Activated CD4-positive, alpha-beta T cell treated with anti-CD3 and anti-CD28 coated beads, Interleukin-2, amount 10 ng/mL, durations not matched to agents 7 days and 5 days (primary cell): Measurements from ENCODE around the gene RNF123. TPM values are rescaled to one million over a fixed set of nuclear protein-coding genes. Genes with fewer than 3 reads are reported as not detected.

ENCODE experiments used
- CTCF ChIA-PET: fragments of 350-600 bp; sonication (Branson Sonifier 250); formaldehyde crosslinking; loops from one replicate; lab custom pipeline; 2021; ENCODE audit warnings: antibody characterized with exemption; lab: Charles Lee
- POLR2A ChIA-PET: fragments of 350-600 bp; sonication (Branson Sonifier 250); formaldehyde crosslinking; loops from one replicate; lab custom pipeline; 2021; ENCODE audit warnings: antibody characterized with exemption; lab: Charles Lee
- DNase-seq: peaks from one replicate; pipeline ENCODE4 v3.0.0-alpha.2; 2020
- H3K27ac Mint-ChIP-seq: one replicate; pipeline ENCODE4 v1.8.0; 2021; ENCODE audit warnings: mild to moderate bottlenecking, moderate library complexity, mixed read lengths
- H3K27me3 Mint-ChIP-seq: one replicate; pipeline ENCODE4 v1.8.0; 2021; ENCODE audit warnings: mixed read lengths
- H3K36me3 Mint-ChIP-seq: one replicate; pipeline ENCODE4 v1.8.0; 2021; ENCODE audit warnings: low read depth, mixed read lengths
- H3K4me1 Mint-ChIP-seq: one replicate; pipeline ENCODE4 v1.8.0; 2021; ENCODE audit warnings: mixed read lengths
- H3K4me3 Mint-ChIP-seq: one replicate; pipeline ENCODE4 v1.8.0; 2021; ENCODE audit warnings: mild to moderate bottlenecking, moderate library complexity, mixed read lengths
- H3K9me3 Mint-ChIP-seq: one replicate; pipeline ENCODE4 v1.8.0; 2021; ENCODE audit warnings: mixed read lengths
- total RNA-seq, 2 experiments: library from RNA; stranded (reverse); gene quantifications; one replicate each; pipeline ENCODE4 v1.2.3, GENCODE V29; 2021

Gene RNF123
- total RNA-seq, 2 experiments from 2014 or later = 47.5 to 49.2 TPM

DNA sequence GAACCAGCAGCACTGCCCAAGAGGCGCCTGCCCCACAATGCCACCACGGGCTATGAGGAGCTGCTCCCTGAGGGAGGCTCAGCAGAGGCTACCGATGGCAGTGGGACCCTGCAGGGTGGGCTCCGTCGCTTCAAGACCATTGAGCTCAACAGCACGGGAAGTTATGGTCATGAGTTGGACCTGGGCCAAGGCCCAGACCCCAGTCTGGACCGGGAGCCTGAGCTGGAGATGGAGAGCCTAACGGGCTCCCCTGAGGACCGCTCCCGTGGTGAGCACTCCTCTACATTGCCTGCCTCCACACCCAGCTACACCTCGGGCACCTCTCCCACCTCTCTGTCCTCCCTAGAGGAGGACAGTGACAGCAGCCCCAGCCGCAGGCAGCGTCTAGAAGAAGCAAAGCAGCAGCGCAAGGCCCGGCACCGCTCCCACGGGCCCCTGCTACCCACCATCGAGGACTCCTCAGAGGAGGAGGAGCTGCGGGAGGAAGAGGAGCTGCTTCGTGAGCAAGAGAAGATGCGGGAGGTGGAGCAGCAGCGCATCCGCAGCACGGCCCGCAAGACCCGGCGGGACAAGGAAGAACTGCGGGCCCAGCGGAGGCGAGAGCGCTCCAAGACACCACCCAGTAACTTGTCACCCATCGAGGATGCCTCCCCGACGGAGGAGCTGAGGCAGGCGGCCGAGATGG is 37.0 kb upstream of the RNF123 start:
- Mint-ChIP-seq H3K4me1 (no peaks in the 10 kb centered on the region), H3K27ac (no peak overlapping the region), H3K9me3 (no peaks in the 10 kb centered on the region), H3K4me3 (no peak overlapping the region), H3K36me3 (no peaks in the 10 kb centered on the region), H3K27me3 (no peaks in the 10 kb centered on the region)
- DNase-seq = no peak
- CTCF ChIA-PET = interaction anchor here (0.5 to 2.2 kb wide), 4 partner anchors 9 to 347 kb away, joined by 3 to 10 read pairs (median 4); no protein-coding TSS in a partner anchor
- POLR2A ChIA-PET = no interaction called here

DNA sequence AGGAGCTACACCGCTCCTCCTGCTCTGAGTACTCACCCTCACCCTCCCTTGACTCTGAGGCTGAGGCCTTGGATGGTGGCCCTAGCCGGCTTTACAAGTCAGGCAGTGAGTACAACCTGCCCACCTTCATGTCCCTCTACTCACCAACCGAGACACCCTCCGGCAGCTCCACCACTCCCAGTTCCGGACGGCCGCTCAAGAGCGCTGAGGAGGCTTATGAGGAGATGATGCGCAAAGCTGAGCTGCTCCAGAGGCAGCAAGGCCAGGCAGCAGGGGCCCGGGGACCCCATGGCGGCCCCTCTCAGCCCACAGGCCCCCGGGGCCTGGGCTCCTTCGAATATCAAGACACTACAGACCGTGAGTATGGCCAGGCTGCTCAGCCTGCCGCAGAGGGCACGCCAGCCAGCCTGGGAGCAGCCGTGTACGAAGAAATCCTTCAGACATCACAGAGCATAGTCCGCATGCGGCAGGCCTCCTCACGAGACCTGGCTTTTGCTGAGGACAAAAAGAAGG is 36.4 kb upstream of the RNF123 start:
- H3K4me3 Mint-ChIP-seq = no peak overlapping the region
- ChIA-PET POLR2A (no interaction called here), CTCF (interaction anchor here (0.7 to 2.2 kb wide), 5 partner anchors 8 to 113 kb away, joined by 3 to 10 read pairs (median 3); no protein-coding TSS in a partner anchor)
- no peaks in the 10 kb centered on the region for H3K36me3 Mint-ChIP-seq
- no peaks in the 10 kb centered on the region for H3K9me3 Mint-ChIP-seq
- DNase-seq = no peak
- no peaks in the 10 kb centered on the region for H3K4me1 Mint-ChIP-seq
- no peaks in the 10 kb centered on the region for H3K27me3 Mint-ChIP-seq
- H3K27ac Mint-ChIP-seq = no peak overlapping the region

DNA sequence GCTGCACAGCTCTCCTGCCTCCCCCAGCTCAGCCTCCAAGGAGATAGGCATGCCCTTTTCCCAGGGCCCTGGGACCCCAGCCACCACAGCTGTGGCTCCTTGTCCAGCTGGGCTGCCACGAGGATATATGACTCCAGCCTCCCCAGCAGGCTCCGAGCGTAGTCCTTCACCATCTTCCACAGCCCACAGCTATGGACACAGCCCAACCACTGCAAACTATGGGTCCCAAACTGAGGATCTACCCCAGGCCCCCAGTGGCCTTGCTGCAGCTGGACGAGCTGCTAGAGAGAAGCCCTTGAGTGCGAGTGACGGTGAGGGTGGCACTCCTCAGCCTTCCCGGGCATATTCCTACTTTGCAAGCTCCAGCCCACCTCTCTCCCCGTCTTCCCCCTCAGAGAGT is 35.7 kb upstream of the RNF123 start:
- no peak overlapping the region for H3K4me3 Mint-ChIP-seq
- ChIA-PET POLR2A (no interaction called here), CTCF (interaction anchor here (0.7 to 1.0 kb wide), 2 partner anchors 9 to 86 kb away, joined by 3 read pairs; no protein-coding TSS in a partner anchor)
- no peaks in the 10 kb centered on the region for H3K9me3 Mint-ChIP-seq
- no peaks in the 10 kb centered on the region for H3K27me3 Mint-ChIP-seq
- H3K4me1 Mint-ChIP-seq = no peaks in the 10 kb centered on the region
- H3K36me3 Mint-ChIP-seq = no peaks in the 10 kb centered on the region
- H3K27ac Mint-ChIP-seq = no peak overlapping the region
- no peak for DNase-seq

DNA sequence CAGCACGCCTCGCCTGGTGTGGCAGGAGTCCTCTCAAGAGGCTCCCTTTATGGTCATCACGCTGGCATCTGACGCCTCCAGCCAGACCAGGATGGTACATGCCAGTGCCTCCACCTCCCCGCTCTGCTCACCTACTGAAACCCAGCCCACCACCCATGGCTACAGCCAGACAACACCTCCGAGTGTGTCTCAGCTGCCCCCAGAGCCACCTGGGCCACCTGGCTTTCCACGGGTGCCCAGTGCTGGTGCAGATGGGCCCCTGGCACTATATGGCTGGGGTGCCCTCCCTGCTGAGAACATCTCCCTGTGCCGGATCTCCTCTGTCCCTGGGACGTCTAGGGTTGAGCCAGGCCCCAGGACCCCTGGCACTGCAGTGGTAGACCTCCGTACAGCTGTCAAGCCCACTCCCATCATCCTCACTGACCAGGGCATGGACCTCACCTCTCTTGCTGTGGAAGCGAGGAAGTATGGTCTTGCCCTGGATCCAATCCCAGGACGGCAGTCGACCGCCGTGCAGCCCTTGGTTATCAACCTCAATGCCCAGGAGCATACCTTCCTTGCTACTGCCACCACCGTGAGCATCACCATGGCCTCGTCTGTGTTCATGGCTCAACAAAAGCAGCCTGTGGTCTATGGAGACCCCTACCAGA is 35.1 kb upstream of the RNF123 start:
- ChIA-PET CTCF (interaction anchor here (1.0 to 1.1 kb wide), 2 partner anchors 17 to 115 kb away, joined by 3 to 4 read pairs; no protein-coding TSS in a partner anchor), POLR2A (no interaction called here)
- Mint-ChIP-seq H3K27me3 (no peaks in the 10 kb centered on the region), H3K9me3 (no peaks in the 10 kb centered on the region), H3K36me3 (no peaks in the 10 kb centered on the region), H3K4me3 (no peak overlapping the region), H3K27ac (no peak overlapping the region), H3K4me1 (no peaks in the 10 kb centered on the region)
- DNase-seq = no peak

DNA sequence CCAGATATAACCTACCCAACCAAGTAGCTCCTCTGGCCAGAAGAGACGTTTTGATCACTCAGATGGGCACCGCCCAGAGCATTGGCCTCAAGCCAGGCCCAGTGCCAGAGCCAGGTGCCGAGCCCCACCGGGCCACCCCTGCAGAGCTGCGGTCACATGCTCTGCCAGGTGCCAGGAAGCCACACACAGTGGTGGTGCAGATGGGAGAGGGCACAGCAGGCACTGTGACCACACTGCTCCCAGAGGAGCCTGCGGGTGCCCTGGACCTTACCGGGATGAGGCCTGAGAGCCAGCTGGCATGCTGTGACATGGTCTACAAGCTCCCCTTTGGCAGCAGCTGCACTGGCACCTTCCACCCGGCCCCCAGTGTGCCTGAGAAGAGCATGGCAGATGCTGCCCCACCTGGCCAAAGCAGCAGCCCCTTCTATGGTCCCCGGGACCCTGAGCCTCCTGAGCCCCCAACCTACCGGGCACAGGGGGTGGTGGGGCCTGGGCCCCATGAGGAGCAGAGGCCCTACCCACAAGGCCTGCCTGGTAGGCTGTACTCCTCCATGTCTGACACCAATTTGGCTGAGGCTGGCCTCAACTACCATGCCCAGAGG is 34.3 kb upstream of the RNF123 start:
- ChIA-PET POLR2A (no interaction called here), CTCF (interaction anchor here (0.7 to 1.1 kb wide), 3 partner anchors 16 to 652 kb away, joined by 3 to 4 read pairs (median 3); no protein-coding TSS in a partner anchor)
- H3K27ac Mint-ChIP-seq = no peak overlapping the region
- no peak for DNase-seq
- no peaks in the 10 kb centered on the region for H3K27me3 Mint-ChIP-seq
- H3K4me1 Mint-ChIP-seq = no peaks in the 10 kb centered on the region
- no peak overlapping the region for H3K4me3 Mint-ChIP-seq
- H3K36me3 Mint-ChIP-seq = no peaks in the 10 kb centered on the region
- no peaks in the 10 kb centered on the region for H3K9me3 Mint-ChIP-seq

DNA sequence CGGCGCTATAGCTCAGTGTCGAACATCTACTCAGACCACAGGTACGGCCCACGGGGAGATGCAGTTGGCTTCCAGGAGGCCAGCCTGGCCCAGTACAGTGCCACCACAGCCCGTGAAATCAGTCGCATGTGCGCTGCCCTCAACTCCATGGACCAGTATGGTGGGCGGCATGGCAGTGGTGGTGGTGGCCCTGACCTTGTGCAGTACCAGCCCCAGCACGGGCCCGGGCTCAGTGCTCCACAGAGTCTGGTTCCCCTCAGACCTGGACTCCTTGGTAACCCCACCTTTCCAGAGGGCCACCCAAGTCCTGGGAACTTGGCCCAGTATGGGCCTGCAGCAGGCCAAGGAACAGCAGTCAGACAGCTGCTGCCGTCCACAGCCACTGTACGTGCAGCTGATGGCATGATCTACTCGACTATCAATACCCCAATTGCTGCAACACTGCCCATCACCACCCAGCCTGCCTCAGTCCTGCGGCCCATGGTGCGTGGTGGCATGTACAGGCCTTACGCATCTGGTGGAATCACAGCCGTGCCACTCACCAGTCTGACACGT is 33.5 kb upstream of the RNF123 start:
- H3K9me3 Mint-ChIP-seq = no peaks in the 10 kb centered on the region
- POLR2A ChIA-PET = no interaction called here

DNA sequence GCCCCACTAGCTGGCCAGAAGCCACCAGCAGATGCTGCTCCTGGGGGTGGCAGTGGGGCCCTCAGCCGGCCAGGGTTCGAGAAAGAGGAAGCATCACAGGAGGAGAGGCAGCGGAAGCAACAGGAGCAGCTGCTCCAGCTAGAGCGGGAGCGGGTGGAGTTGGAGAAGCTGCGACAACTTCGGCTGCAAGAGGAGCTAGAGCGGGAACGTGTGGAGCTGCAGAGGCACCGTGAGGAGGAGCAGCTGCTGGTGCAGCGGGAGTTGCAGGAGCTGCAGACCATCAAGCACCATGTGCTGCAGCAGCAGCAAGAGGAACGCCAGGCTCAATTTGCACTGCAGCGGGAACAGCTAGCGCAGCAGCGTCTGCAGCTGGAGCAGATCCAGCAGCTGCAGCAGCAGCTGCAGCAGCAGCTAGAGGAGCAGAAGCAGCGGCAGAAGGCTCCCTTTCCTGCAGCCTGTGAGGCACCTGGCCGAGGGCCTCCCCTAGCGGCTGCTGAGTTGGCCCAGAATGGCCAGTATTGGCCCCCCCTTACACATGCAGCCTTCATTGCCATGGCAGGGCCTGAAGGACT is 32.7 kb upstream of the RNF123 start:
- DNase-seq = no peak
- CTCF ChIA-PET = interaction anchor here (1.0 kb wide), 1 partner anchor 117 kb away, joined by 3 read pairs; no protein-coding TSS in a partner anchor
- Mint-ChIP-seq H3K27me3 (no peaks in the 10 kb centered on the region), H3K4me3 (no peak overlapping the region), H3K36me3 (no peaks in the 10 kb centered on the region), H3K4me1 (no peaks in the 10 kb centered on the region), H3K9me3 (no peaks in the 10 kb centered on the region), H3K27ac (no peak overlapping the region)
- POLR2A ChIA-PET = no interaction called here

More for the DNA sequence above, 33.5 kb upstream of the RNF123 start:
- no peaks in the 10 kb centered on the region for H3K36me3 Mint-ChIP-seq
- CTCF ChIA-PET = interaction anchor here (0.7 to 1.1 kb wide), 3 partner anchors 16 to 651 kb away, joined by 3 to 4 read pairs (median 3); no protein-coding TSS in a partner anchor
- H3K27me3 Mint-ChIP-seq = no peaks in the 10 kb centered on the region
- no peak overlapping the region for H3K27ac Mint-ChIP-seq
- H3K4me1 Mint-ChIP-seq = no peaks in the 10 kb centered on the region
- DNase-seq = no peak
- no peak overlapping the region for H3K4me3 Mint-ChIP-seq

DNA sequence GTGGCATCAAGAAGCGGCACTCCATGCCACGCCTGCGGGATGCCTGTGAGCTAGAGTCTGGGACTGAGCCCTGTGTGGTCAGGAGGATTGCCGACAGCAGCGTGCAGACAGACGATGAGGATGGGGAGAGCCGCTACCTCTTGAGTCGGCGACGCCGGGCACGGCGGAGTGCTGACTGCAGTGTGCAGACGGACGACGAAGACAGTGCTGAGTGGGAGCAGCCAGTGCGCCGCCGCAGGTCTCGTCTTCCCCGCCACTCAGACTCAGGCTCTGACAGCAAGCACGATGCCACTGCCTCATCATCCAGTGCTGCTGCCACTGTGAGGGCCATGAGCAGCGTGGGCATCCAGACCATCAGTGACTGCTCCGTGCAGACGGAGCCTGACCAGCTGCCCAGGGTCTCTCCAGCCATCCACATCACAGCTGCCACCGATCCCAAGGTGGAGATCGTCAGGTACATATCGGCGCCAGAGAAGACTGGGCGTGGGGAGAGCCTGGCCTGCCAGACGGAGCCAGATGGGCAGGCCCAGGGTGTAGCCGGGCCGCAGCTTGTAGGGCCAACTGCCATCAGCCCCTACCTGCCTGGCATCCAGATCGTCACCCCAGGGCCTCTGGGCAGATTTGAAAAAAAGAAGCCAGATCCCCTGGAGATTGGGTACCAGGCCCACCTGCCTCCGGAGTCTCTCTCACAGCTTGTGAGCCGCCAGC is 32.0 kb upstream of the RNF123 start:
- Mint-ChIP-seq H3K27ac (no peak overlapping the region), H3K4me1 (no peaks in the 10 kb centered on the region), H3K27me3 (no peaks in the 10 kb centered on the region), H3K4me3 (no peak overlapping the region), H3K9me3 (no peaks in the 10 kb centered on the region), H3K36me3 (no peaks in the 10 kb centered on the region)
- DNase-seq = no peak
- ChIA-PET CTCF (interaction anchor here (0.5 kb wide), 1 partner anchor 78 kb away, joined by 3 read pairs; no protein-coding TSS in a partner anchor), POLR2A (interaction anchor here (0.7 kb wide), 1 partner anchor 14 kb away, joined by 3 read pairs; no protein-coding TSS in a partner anchor)

DNA sequence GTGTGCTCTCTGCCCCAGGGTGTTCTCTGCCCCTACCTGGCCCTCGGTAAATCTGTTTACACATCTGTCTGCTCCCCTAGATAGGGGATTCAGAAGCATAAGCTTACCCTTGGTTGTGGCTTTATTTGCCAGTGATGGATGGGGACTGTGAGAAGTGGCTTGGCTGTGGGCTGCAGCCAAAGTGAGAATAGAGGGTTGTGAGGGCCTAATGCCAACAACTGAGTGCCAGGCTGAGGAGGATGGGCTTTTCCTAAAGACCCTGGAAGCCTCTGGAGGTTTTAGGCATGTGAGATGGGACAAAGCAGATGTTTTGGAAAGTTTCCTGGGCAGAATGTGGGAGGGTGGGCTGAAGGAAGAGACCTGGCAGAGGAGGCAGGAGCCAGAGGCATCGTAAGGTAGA is 30.6 kb upstream of the RNF123 start:
- ChIA-PET CTCF (no interaction called here), POLR2A (no interaction called here)
- Mint-ChIP-seq H3K36me3 (no peaks in the 10 kb centered on the region), H3K4me1 (no peaks in the 10 kb centered on the region), H3K27me3 (no peaks in the 10 kb centered on the region), H3K27ac (no peak overlapping the region), H3K4me3 (no peak overlapping the region), H3K9me3 (no peaks in the 10 kb centered on the region)
- DNase-seq = no peak

DNA sequence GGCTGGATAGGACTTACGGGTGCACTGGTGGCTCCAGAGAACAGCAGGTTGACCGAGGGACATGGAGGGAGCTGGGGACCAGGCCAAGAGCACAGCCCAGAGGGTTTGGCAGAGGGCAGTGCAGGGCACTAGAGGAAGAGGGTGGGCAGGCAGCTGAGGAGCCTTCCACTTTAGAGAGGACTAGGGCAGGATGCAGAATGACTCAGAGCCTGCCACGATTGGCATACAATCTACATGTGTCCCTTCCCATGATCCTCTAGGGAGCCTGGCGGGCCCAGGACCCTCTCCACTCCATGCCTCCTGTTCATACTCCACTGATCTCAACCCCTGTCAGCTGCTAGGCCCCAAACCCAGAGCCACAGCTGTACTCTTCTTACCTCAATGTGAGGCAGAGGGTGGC is 29.6 kb upstream of the RNF123 start:
- DNase-seq = no peak
- ChIA-PET POLR2A (no interaction called here), CTCF (interaction anchor here (1.2 to 1.5 kb wide), 2 partner anchors 12 to 120 kb away, joined by 5 to 10 read pairs; no protein-coding TSS in a partner anchor)
- Mint-ChIP-seq H3K4me3 (no peak overlapping the region), H3K27ac (no peak overlapping the region), H3K36me3 (no peaks in the 10 kb centered on the region), H3K4me1 (no peaks in the 10 kb centered on the region), H3K9me3 (no peaks in the 10 kb centered on the region), H3K27me3 (no peaks in the 10 kb centered on the region)

DNA sequence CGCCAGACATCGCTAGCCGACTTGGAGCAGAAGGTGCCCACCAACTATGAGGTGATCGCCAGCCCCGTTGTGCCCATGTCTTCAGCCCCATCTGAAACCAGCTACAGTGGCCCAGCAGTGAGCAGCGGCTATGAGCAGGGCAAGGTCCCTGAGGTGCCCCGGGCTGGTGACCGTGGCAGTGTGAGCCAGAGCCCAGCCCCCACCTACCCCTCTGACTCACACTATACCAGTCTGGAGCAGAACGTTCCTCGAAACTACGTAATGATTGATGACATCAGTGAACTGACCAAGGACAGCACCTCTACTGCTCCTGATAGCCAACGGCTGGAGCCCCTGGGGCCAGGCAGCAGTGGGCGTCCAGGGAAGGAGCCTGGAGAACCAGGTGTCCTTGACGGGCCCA is 28.1 kb upstream of the RNF123 start:
- Mint-ChIP-seq H3K36me3 (no peaks in the 10 kb centered on the region), H3K4me1 (peaks cover 2% of the 10 kb centered on the region), H3K27me3 (no peaks in the 10 kb centered on the region), H3K27ac (no peak overlapping the region), H3K9me3 (no peaks in the 10 kb centered on the region), H3K4me3 (no peak overlapping the region)
- POLR2A ChIA-PET = no interaction called here
- CTCF ChIA-PET = interaction anchor here (1.5 kb wide), 1 partner anchor 122 kb away, joined by 5 read pairs; no protein-coding TSS in a partner anchor
- DNase-seq = no peak
